DMS79 treated with DMSO at 0.1 percent for 48 hours (cell line): ENCODE measurements around the gene TAS2R46.
"Not testable (repeated sequence)": the region's sequence is repeated elsewhere in the genome, so short reads cannot be mapped to it uniquely, and the experiment has no call there.

Experiments
- DNase-seq: peaks from one replicate; lab custom pipeline; 2025; lab: John Stamatoyannopoulos, UW

Gene TAS2R46

DNA sequence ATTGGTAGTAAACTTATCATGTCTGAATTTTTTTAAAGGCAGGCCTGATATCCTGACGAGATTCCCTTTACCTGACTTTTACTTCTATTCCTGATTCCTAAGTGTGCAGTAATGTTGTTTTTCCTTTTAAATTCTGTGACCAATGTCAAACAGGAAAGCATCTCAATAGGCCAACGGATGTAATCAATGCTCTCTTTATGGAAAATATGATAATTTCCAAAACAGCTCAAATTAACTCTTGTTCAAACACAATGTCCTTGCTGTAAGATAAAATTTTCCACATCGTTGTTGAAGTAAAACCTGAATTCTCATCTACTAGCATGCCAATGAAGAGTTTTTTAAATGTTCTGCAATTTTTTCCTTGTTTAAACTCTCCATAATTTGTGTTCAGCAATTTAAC lies 22.9 kb downstream of the TAS2R46 start:
- DNase-seq: no peak

DNA sequence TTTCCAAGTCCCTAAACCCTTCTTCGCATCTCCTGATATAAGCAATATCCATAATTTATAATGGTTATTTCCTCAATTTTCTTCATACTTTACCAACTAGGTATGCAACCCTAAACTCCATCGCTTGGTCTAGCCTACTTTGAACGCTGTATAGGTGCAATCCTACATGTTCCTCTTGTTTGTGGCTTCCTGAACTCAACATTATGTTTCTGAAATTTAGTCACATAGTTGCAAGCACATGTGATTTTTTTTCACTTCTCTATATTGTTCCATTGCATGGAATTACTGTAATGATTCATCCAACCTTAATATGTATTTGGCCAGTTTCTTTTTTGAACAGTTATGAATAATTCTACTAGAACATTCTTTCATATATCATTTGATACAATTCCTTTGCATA lies 28.1 kb downstream of the TAS2R46 start:
- DNase-seq: not testable (repeated sequence)

DNA sequence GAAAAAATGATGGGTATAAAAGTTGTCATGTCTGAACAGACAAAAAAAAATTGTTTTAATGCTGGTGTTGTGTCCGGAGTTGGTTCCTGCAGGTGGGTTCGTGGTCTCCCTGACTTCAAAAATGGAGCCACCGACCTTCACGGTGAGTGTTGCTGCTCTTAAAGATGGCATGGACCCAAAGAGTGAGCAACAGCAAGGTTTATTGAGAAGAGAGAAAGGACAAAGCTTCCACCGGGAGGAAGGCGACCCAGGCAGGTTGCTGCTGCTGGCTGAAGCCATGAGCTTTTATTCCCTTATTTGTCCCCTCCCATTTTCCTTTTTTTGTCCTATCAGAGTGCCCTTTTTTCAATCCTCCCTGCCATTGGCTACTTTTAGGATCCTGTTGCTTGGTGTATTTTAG lies 30.8 kb downstream of the TAS2R46 start, which contains the start of gene TAS2R31:
Gene TAS2R31 (minus strand): TSS at position 101 of the 400 bp plus-strand sequence. CDS start 72 bp downstream, at position 29.
- DNase-seq: no peak

DNA sequence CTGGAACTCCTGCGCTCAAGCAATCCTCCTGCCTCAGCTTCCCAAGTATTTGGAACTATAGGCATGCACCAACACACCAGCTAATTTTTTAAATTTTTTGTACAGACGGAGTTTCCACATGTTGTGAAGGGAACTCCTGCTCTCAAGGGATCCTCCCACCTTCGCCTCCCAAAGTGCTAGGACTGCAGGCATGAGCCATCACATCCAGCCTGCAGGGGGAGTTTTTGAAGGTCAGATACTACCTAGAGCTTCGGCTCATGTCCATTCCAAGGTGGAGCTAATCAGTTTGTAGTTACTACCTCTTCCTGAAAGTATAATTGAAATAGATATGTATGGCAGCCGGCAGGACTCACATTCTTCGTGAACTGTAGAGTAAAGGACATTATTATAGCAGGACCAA lies 36.0 kb downstream of the TAS2R46 start:
- DNase-seq: no peak

DNA sequence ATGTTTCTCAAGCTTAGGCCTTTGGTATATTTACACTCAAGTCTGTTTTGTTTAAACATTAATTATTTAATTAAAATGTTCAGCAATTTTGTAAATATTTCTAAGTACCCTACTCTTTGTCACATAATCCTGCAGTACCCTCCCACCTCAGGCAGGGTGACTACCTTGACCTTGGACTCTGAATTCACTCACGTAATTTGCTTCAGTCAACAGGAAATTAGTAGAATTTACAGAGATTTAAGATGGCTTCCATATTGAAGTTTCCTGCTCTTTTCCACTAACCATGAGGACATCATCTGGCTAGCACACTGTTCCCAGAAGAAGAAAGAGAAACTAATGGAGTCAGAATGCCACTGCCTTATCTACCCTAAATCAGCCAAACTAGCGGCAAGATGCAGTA lies 38.7 kb downstream of the TAS2R46 start:
- no peak for DNase-seq

DNA sequence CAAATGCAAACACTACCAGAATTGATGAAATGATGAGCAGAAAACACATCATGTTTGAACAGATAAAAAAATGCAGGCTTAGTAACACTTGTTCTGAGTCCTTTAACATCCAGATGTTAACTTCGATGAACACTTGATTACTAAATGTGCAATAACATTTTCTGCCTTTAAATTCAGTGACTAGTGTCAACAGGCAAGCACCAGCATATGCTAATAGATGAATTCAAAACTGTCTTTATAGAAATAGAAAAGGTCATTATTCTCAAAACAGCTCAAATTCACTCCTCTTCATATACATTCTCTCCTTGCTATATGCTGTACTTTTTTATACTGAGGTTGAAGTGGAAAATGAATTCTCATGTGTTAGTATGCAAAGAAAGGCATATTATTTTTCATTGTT lies 39.6 kb downstream of the TAS2R46 start, which contains the start of gene TAS2R19:
Gene TAS2R19 (minus strand): TSS at position 101 of the 400 bp plus-strand sequence. CDS start 49 bp downstream, at position 52.
- DNase-seq: no peak

DNA sequence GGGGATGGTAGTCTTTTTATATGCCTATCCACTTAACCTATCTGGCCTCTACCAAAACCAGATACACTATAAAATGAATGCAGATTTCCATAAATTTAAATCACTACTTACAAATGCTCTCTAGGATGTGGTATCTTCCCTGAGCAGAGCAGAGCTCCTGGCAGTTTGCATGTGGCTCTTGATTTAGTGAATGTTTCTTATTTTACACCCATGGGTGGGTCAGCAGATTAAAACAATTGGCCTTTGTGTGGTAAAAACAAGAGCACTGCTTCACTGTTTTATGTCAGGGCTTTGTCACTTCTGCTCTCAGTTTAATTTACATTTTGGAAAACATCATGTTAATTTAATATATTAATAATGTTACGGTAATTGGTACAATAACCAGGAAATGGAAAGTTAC lies 45.2 kb downstream of the TAS2R46 start:
- DNase-seq: no peak

DNA sequence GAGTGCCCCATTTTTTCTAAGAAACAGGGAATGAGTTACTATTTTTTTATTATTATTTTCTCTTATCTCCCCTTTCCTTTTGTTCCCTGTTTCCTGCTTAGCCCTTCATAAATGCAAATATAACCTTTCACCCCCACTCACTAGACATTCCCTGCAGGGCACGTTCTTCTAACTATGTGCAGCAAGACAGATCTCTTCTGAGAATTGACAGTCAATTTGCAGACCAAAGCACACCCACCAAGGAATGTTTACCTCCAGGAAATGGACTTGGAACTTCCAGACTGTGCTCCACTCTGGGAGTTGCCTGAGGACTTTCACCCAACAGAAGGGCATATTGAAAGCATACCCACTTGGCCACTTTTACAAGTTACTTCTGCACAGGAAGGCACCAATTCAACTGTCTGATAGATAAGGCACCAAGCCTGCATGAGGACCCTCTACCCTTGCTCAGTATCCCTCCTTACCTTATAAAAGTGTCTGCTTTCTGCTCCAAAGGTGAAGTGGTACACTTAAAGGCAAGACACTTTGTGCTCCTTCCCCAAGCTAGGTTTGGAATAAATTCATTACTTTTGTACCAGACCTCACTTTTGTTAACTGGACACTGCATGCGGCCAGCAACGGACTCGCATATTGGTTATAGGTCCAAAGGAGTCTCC lies 46.2 kb downstream of the TAS2R46 start:
- no peak for DNase-seq

DNA sequence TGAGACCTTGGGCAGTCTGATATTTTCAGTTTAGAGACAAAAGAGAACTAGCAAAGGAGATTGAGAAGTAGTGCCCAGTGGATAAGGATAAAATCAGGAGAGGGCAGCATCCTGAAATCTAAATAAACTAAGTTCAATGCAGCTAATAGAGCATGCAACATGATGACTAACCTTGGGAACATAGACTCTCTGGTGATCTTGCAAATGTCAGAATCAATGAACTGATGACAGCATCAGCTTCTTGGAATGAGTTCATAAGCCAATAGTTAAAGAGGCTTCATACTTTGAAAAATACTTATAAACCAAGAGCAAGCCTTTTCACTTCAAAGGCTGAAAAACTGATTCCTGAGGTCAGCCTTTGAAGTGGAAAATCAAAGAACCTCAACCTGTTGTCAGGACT lies 47.9 kb downstream of the TAS2R46 start:
- DNase-seq: no peak
